ENCODE results near the gene DSP.

DNA sequence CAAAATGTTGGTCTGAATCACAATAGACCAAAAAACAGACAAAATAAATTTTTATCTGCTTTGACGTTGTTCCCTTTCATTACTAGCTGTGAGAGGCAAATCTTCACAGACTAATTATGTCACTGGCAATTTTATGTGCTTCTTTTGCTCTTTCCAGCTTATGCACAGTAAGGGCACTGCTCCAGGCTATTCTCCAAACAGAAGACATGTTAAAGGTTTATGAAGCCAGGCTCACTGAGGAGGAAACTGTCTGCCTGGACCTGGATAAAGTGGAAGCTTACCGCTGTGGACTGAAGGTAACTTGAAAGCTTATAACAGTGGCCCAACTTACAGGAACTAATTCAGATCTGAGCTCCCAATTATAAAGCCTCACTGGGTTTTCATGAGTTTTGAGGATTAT is 33.0 kb downstream of the DSP start:
- TF ChIP-seq, protein P1, sequence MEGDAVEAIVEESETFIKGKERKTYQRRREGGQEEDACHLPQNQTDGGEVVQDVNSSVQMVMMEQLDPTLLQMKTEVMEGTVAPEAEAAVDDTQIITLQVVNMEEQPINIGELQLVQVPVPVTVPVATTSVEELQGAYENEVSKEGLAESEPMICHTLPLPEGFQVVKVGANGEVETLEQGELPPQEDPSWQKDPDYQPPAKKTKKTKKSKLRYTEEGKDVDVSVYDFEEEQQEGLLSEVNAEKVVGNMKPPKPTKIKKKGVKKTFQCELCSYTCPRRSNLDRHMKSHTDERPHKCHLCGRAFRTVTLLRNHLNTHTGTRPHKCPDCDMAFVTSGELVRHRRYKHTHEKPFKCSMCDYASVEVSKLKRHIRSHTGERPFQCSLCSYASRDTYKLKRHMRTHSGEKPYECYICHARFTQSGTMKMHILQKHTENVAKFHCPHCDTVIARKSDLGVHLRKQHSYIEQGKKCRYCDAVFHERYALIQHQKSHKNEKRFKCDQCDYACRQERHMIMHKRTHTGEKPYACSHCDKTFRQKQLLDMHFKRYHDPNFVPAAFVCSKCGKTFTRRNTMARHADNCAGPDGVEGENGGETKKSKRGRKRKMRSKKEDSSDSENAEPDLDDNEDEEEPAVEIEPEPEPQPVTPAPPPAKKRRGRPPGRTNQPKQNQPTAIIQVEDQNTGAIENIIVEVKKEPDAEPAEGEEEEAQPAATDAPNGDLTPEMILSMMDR (IDR thresholded peaks at IDR 0.05) = no peak
- no peak for TF ChIP-seq POLR2A (IDR thresholded peaks at IDR 0.05)
